ENCODE measurements around the gene CETP.

- TF ChIP-seq FOXM1 (IDR thresholded peaks at IDR 0.05; ENCODE audit: borderline replicate concordance), result no peak
- no peak for TF ChIP-seq ARNT (IDR thresholded peaks at IDR 0.05)
- TF ChIP-seq PKNOX1 (IDR thresholded peaks at IDR 0.05), result no peak
- no peak for TF ChIP-seq L3MBTL2 (conservative IDR thresholded peaks at IDR 0.05)
- TF ChIP-seq TARDBP (IDR thresholded peaks at IDR 0.05), result no peak
- TF ChIP-seq ELF4 (IDR thresholded peaks at IDR 0.05), result no peak
- TF ChIP-seq LEF1 (IDR thresholded peaks at IDR 0.05; ENCODE audit: borderline replicate concordance), result no peak
- TF ChIP-seq SUZ12 (IDR thresholded peaks at IDR 0.05), result no peak
- TF ChIP-seq BHLHE40 (IDR thresholded peaks at IDR 0.05; ENCODE audit: borderline replicate concordance), result no peak
- no peak for TF ChIP-seq HDGF (IDR thresholded peaks at IDR 0.05; ENCODE audit: borderline replicate concordance)
- TF ChIP-seq FOXA1 (IDR thresholded peaks at IDR 0.05), result no peak
- no peak for TF ChIP-seq ZNF384 (IDR thresholded peaks at IDR 0.05)
Observed at GRCh38 chr16:56997264-56997663, 35.5 kb downstream of the CETP start.

Measured in HEK293T (cell line).